Measurements from ENCODE around the gene DCBLD1. TPM values are rescaled to one million over a fixed set of nuclear protein-coding genes. Genes with fewer than 3 reads are reported as not detected.

Gene DCBLD1
- total RNA-seq, 1 experiment from 2014 or later: 19.5 TPM

DNA sequence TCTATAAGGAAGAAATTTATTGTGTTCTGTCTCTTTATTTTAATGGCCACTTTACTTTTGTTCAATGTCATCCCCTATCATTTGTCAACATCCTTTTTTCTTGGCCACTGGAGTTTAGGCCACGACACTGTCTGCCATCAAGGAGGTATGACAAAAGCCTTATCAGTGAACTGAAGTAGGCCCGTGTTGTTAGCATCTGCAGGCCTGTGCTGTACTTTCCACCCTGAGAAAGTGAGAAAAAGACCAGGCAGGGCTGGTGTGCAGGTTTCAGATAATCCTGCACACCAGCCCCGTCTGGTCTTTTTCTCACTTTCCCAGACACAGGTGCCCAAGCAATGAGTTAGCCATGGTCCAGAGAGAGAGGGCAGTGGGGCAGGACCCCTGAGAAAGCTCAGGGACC is 62.2 kb downstream of the DCBLD1 start:
- H3K4me1 ChIP-seq (ENCODE audit: control insufficient read depth in 1 of 2, insufficient read depth in 2 of 2, low read length in 2 of 2): peaks cover 19 to 20% of the 10 kb centered on the region in 2 experiments
- H3K79me2 ChIP-seq (ENCODE audit: insufficient read depth, low read length): no peaks in the 10 kb centered on the region
- H3K9me2 ChIP-seq (ENCODE audit: insufficient read depth): no peaks in the 10 kb centered on the region
- no peaks in the 10 kb centered on the region for H4K20me1 ChIP-seq (ENCODE audit: insufficient read depth)
- peaks cover 0 to 19% of the 10 kb centered on the region in 2 experiments; a peak in 2 of 4 replicates for H3K36me3 ChIP-seq (ENCODE audit: control insufficient read depth in 1 of 2, insufficient read depth in 2 of 2, low read length in 2 of 2)
- intact Hi-C loops (cut with micrococcal nuclease): no loop called here
- ATAC-seq: no peak
- no peak overlapping the region for H3K4me3 ChIP-seq (replicated peaks in 1 of 2; ENCODE audit: low read depth in 1 of 2, low read length in 2 of 2)
- POLR2A ChIA-PET: no interaction called here
- H3K4me2 ChIP-seq (ENCODE audit: low read length): no peak overlapping the region
- no peak overlapping the region for H2AFZ ChIP-seq (ENCODE audit: low read depth, low read length, poor library complexity, severe bottlenecking)
- H3K9ac ChIP-seq (ENCODE audit: low read length): no peak overlapping the region
- no peaks in the 10 kb centered on the region for H3K9me3 ChIP-seq (ENCODE audit: control insufficient read depth in 1 of 2, insufficient read depth in 1 of 2, low read depth in 1 of 2, low read length in 2 of 2)
- DNase-seq (ENCODE audit: low read depth, low spot score): no peak
- RAD21 ChIA-PET (ENCODE audit: low non-redundant PET in 1 of 2, low total read pairs in 2 of 2, uncharacterized antibody in 2 of 2, unreplicated experiment in 2 of 2): no interaction called here
- BruUV-seq (replicated peaks): no TSS peak
- CTCF ChIA-PET: no interaction called here
- H3K27me3 ChIP-seq (ENCODE audit: insufficient read depth, low read length): no peaks in the 10 kb centered on the region
- no peak overlapping the region for H3K27ac ChIP-seq (ENCODE audit: low read depth, low read length)
- TF ChIP-seq JUND (IDR thresholded peaks at IDR 0.05) (no peak), CEBPB (IDR thresholded peaks at IDR 0.05; ENCODE audit: low read depth) (no peak), EGR1 (IDR thresholded peaks at IDR 0.05; ENCODE audit: low read depth) (no peak), RAD21 (IDR thresholded peaks at IDR 0.05; ENCODE audit: low read depth) (no peak), ZNF274 (IDR thresholded peaks at IDR 0.05; ENCODE audit: low read depth, low read length) (no peak), EZH2 (IDR thresholded peaks at IDR 0.05) (no peak), FOSL1 (IDR thresholded peaks at IDR 0.05; ENCODE audit: low read depth) (no peak), CBX3 (IDR thresholded peaks at IDR 0.05; ENCODE audit: low read depth) (no peak), TCF7L2 (IDR thresholded peaks at IDR 0.05; ENCODE audit: borderline replicate concordance, extremely low read depth, insufficient read depth, insufficient read length) (no peak), ZFX (IDR thresholded peaks at IDR 0.05) (no peak), SP1 (IDR thresholded peaks at IDR 0.05; ENCODE audit: low read depth) (no peak), SRF (IDR thresholded peaks at IDR 0.05; ENCODE audit: low read depth) (no peak), SIN3A (IDR thresholded peaks at IDR 0.05; ENCODE audit: low read depth) (no peak), YY1 (IDR thresholded peaks at IDR 0.05; ENCODE audit: extremely low read depth, insufficient replicate concordance, low read depth, low read length) (no peak), POLR2A (IDR thresholded peaks at IDR 0.05; ENCODE audit: borderline replicate concordance, extremely low read depth, insufficient read depth, insufficient read length) (no peak)
- TF ChIP-seq, protein P1, sequence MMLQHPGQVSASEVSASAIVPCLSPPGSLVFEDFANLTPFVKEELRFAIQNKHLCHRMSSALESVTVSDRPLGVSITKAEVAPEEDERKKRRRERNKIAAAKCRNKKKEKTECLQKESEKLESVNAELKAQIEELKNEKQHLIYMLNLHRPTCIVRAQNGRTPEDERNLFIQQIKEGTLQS (IDR thresholded peaks at IDR 0.05): no peak
- TF ChIP-seq, protein P2, sequence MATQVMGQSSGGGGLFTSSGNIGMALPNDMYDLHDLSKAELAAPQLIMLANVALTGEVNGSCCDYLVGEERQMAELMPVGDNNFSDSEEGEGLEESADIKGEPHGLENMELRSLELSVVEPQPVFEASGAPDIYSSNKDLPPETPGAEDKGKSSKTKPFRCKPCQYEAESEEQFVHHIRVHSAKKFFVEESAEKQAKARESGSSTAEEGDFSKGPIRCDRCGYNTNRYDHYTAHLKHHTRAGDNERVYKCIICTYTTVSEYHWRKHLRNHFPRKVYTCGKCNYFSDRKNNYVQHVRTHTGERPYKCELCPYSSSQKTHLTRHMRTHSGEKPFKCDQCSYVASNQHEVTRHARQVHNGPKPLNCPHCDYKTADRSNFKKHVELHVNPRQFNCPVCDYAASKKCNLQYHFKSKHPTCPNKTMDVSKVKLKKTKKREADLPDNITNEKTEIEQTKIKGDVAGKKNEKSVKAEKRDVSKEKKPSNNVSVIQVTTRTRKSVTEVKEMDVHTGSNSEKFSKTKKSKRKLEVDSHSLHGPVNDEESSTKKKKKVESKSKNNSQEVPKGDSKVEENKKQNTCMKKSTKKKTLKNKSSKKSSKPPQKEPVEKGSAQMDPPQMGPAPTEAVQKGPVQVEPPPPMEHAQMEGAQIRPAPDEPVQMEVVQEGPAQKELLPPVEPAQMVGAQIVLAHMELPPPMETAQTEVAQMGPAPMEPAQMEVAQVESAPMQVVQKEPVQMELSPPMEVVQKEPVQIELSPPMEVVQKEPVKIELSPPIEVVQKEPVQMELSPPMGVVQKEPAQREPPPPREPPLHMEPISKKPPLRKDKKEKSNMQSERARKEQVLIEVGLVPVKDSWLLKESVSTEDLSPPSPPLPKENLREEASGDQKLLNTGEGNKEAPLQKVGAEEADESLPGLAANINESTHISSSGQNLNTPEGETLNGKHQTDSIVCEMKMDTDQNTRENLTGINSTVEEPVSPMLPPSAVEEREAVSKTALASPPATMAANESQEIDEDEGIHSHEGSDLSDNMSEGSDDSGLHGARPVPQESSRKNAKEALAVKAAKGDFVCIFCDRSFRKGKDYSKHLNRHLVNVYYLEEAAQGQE (IDR thresholded peaks at IDR 0.05; ENCODE audit: low read depth): no peak
- TF ChIP-seq, protein P3, sequence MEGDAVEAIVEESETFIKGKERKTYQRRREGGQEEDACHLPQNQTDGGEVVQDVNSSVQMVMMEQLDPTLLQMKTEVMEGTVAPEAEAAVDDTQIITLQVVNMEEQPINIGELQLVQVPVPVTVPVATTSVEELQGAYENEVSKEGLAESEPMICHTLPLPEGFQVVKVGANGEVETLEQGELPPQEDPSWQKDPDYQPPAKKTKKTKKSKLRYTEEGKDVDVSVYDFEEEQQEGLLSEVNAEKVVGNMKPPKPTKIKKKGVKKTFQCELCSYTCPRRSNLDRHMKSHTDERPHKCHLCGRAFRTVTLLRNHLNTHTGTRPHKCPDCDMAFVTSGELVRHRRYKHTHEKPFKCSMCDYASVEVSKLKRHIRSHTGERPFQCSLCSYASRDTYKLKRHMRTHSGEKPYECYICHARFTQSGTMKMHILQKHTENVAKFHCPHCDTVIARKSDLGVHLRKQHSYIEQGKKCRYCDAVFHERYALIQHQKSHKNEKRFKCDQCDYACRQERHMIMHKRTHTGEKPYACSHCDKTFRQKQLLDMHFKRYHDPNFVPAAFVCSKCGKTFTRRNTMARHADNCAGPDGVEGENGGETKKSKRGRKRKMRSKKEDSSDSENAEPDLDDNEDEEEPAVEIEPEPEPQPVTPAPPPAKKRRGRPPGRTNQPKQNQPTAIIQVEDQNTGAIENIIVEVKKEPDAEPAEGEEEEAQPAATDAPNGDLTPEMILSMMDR (IDR thresholded peaks at IDR 0.05 in 2 of 3, conservative IDR thresholded peaks at IDR 0.05 in 1 of 3; ENCODE audit: borderline replicate concordance in 1 of 3, insufficient read depth in 1 of 3, low read depth in 2 of 3, low read length in 2 of 3): no peak
